Non-pigmented ciliary epithelial cell (primary cell): ENCODE data around the gene CNN2.

ENCODE experiments used
- DNase-seq: peaks from one replicate; pipeline ENCODE4 v3.0.0-alpha.2; 2010; ENCODE audit warnings: low read depth

Gene CNN2

DNA sequence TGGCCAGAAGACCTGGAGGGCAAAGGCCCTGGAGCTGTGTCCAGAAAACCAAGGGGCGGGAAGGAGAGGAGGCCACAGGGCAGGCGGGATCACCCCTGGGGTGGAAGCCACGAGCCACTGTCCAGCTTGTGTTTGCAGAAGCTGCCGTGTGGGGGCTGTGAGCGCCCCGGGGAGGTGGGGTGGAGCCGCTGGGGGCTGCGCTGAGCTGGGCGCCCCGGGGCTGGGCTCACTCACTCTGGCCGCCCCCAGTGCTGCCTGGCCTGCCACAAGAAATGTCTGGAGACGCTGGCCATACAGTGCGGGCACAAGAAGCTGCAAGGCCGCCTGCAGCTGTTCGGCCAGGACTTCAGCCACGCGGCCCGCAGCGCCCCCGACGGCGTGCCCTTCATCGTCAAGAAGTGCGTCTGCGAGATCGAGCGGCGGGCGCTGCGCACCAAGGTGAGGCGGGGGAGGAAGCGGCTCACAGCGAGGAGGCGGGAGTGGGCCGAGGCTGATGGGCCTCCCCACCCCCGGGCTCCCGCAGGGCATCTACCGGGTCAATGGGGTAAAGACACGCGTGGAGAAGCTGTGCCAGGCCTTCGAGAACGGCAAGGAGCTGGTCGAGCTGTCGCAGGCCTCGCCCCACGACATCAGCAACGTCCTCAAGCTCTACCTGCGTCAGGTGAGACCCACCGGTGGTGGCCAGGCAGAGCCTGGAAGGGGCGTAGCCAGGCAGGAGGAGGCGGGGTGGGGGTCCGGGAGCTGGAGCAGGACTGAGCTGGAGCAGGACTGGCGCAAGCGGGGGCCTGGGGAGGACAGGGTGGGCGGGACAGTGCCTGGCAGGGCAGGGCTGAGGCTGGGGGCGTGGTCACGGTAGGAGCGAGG lies 55.1 kb downstream of the CNN2 start:
- DNase-seq: no peak

DNA sequence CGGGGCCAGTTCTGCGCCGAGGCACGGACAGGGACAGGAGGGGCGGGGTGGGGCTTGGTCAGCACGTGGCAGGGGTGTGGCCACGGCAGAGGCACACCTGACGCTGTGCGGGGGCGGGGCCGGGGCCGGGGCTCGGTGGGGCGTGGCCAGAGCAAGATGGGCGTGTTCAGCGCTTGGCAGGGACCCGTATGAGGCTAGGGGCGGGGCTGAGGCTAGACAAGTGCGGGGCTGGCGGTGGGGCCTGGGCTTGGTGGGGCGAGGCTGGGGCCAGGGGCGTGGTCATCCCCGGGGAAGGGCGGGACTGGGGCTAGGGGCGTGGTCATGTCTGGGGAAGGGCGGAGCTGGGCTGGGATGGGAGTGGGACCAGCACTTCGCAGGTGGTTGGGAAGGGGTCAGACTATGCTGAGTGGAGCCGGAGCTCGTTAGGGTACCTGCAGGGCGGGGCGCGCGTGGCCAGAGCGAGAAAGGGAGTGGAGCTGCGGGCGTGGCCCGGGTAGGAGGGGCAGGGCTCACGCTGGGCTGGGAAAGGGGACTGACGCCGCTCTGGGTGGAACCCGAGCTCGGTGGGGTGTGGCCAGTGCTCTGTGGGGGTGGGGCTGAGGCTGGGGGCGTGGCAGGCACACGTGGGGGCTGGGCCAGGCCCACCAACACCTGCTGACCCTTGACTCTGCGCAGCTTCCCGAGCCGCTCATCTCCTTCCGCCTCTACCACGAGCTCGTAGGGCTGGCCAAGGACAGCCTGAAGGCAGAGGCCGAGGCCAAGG lies 55.9 kb downstream of the CNN2 start:
- no peak for DNase-seq

DNA sequence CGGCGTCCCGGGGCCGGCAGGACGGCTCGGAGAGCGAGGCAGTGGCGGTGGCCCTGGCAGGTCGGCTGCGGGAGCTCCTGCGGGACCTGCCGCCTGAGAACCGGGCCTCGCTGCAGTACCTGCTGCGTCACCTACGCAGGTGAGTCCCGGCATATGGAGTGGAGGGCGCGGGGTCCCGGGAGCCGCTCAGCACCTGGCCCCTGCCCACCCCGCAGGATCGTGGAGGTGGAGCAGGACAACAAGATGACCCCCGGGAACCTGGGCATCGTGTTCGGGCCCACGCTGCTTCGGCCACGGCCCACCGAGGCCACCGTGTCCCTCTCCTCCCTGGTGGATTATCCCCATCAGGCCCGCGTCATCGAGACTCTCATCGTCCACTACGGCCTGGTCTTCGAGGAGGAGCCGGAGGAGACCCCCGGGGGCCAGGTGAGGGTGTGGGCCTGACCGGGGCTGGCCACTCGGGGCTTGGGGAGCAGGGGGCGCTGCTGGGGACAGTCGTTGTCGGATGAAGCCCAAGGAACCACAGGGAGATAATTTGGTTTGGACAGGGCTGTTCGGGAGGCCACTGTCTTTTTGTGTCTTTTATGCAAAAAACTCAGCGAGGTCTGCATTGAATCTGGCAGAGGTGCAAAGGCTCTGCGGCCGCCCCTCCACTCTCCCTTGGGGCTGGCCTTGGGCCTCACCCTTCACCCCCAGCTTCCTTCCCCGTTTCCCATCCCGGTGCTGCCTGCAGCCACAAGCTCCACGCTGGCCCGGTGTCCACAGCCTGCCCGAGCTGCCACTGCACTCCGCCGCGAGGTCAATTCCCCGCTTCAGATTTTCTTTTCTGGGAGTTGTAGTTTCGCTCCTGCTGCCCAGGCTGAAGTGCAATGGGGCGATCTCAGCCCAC lies 56.8 kb downstream of the CNN2 start:
- no peak for DNase-seq

DNA sequence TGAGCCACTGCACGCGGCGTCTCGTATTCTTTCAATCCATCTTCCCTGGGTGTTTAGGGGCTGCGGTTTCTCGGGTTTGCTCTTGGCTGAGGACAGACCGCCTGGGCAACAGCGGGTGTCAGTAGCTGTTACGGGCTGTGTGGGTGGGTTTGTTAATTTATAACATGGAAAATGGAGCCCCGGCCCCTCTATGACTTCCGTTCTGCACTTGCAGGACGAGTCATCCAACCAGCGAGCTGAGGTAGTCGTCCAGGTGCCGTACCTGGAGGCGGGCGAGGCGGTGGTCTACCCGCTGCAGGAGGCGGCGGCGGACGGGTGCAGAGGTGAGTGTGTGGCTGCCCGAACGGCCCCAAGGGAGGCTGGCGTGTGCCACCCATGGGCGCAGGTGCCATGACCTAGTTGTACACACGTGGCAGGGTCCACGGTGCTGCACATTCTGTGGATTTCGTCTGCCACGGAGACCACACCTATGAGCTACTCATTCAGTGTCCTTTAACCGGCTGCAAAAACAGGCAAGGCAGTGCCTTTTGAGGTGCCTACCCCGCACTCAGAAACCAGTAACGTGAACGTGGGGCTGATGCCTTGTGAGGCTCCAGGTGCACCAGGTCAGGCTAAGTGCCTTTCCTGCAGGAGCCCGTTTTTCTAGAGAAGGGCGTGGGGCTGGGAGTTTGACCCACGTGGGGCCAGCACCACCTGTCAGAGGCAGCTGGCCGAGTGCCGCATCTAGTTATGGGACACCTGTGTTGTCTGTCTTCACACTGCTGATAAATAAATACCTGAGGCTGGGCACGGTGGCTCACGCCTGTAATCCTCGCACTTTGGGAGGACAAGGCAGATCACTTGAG lies 57.8 kb downstream of the CNN2 start:
- DNase-seq: no peak

DNA sequence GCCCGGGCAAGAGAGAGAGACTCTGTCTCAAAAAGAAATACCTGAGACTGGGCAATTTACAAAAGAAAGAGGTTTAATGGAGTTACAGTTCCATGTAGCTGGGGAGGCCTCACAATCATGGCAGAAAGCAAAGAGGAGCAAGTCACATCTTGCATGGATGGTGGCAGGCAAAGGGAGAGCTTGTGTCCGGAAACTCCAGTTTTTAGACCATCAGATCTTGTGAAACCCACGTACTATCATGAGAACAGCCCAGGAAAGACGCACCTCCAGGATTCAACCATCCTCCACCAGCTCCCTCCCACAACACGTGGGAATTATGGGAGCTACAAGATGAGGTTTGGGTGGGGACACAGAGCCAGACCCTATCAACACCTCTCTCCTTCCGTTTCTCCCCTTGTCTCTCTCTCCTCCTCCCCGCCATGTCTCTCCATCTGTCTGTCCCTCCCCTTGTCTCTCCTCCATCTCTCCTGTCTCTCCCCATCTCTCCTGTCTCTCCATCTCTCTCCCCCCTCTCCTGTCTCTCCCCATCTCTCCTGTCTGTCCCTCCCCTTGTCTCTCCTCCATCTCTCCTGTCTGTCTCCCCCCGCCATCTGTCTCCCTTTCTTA lies 58.7 kb downstream of the CNN2 start:
- no peak for DNase-seq

GRCh38 chr19:1085676-1086442 lies 59.5 kb downstream of the CNN2 start:
- no peak for DNase-seq

- no peak for DNase-seq
These were observed 60.2 kb downstream of the CNN2 start for GRCh38 chr19:1086613-1087012.

GRCh38 chr19:1087813-1088415 lies 61.5 kb downstream of the CNN2 start:
- no peak for DNase-seq

DNA sequence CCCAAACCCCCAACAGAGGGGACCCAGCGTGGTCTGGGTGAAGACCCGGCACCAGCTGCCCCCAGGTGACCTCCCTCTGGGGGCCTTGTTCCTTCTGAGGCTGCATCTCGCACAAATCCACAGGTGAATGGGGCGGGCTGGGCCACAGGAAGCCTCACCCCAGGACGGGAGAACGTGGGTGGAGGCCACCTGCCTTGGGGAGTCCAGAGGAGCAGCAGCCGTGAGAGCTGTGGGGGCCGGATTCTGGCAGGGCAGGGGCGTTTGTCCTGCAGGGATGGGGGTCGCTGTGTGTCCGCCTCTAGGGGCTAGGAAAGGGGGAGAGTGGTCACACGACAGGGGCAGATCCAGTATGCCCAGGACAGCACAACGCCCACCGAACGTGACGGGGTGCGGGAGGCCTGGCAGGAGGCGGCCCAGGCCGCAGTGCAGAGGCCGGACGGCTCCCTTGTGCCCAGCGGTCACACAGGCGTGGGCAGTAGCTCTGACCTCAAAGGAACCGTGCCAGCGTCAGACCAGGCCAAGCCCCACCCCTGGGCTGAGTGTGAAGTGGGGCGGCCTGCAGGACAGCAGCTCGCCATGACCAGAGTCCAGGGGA lies 62.1 kb downstream of the CNN2 start:
- DNase-seq: no peak
